Measurements from ENCODE around the gene CFAP77.

CFAP77 gene

DNA sequence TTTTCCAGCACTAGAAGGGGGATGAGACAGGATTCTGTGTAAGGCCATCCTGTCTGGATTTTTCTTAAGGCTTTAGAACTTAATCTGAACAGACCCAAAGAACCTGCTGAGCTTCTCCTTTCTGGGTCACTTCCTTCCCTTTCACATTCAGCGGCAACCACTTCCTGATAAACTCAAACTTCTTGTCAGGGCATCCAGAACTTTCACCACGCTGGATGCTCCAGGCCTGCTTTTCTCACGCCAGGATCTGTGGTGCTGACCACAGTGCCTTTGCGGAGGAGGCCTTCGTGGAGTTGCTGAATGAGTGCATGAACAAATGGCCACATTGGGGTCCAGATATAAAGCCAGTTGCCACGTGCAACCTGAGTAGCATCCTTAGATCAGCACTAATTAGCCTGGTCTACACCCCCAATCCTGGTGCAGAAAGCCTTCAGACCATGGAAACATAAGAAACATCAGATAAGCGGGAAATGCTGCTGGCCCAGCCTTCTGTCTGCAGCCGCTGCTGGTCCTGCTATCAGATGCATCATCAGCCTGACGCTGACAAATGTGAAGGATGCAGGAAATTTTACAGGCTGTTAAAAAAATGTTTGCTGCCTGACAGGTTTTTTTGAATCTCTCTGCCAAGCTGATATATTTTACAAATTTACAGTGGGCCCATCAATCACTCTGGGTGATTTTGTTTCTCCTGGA, 97.1 kb downstream of the CFAP77 start:
- peaks cover 77% of the 10 kb centered on the region for H3K27me3 Mint-ChIP-seq
- peaks cover 7% of the 10 kb centered on the region for H3K4me1 Mint-ChIP-seq
- H3K4me3 Mint-ChIP-seq, result no peak overlapping the region
- no peak for ATAC-seq (replicated peaks; ENCODE audit: extremely low read depth, poor library complexity, severe bottlenecking)
- H3K9me3 Mint-ChIP-seq, result no peaks in the 10 kb centered on the region
- DNase-seq (ENCODE audit: low spot score in 2 of 2), result no peak
- no peak overlapping the region for H3K27ac Mint-ChIP-seq (ENCODE audit: low read depth)
- H3K36me3 Mint-ChIP-seq (ENCODE audit: insufficient read depth), result no peaks in the 10 kb centered on the region

DNA sequence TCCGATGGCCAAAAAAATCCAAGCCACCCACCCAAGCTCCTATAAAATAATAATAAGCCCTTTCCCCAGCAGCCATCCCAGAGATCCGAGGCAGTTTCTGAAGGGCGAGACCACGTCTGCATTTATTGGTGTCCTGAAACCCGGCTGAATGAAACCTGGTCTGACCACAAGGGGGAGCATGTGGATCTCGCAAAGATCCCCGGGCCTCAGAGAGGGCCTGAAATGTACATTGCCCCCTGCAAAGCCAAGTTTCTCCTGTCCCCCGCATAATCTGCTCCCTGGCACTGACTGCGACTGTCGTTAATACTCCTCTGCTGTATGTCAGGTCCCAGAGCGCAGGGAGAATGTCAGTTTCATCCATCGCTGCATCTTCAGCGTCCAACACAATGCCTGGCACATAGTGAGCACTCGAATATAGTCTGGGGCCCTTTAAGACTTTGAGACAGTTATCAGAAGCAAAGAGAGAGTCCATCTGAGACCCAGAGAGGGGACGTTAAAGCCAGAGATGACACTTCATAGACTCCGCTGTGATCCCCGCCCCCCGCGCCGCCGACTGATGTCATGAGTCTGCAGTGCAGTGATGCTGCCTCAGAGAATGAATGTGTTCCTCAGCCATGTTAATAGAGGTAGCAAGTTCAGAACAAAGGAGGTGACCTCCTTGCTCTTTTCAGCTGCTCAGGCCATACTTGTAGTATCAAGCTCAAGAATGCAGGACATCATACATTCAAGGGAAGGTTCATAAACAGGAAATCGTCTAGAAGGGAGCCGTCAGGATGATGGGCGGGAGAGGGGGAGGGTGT, 97.9 kb downstream of the CFAP77 start:
- Mint-ChIP-seq H3K36me3 (ENCODE audit: insufficient read depth) (no peaks in the 10 kb centered on the region), H3K4me1 (peaks cover 7% of the 10 kb centered on the region), H3K27me3 (peaks cover 74% of the 10 kb centered on the region), H3K9me3 (no peaks in the 10 kb centered on the region), H3K27ac (ENCODE audit: low read depth) (no peak overlapping the region), H3K4me3 (no peak overlapping the region)
- ATAC-seq (replicated peaks; ENCODE audit: extremely low read depth, poor library complexity, severe bottlenecking), result no peak
- DNase-seq (ENCODE audit: low spot score in 2 of 2), result peak; percentile 48 to 51

DNA sequence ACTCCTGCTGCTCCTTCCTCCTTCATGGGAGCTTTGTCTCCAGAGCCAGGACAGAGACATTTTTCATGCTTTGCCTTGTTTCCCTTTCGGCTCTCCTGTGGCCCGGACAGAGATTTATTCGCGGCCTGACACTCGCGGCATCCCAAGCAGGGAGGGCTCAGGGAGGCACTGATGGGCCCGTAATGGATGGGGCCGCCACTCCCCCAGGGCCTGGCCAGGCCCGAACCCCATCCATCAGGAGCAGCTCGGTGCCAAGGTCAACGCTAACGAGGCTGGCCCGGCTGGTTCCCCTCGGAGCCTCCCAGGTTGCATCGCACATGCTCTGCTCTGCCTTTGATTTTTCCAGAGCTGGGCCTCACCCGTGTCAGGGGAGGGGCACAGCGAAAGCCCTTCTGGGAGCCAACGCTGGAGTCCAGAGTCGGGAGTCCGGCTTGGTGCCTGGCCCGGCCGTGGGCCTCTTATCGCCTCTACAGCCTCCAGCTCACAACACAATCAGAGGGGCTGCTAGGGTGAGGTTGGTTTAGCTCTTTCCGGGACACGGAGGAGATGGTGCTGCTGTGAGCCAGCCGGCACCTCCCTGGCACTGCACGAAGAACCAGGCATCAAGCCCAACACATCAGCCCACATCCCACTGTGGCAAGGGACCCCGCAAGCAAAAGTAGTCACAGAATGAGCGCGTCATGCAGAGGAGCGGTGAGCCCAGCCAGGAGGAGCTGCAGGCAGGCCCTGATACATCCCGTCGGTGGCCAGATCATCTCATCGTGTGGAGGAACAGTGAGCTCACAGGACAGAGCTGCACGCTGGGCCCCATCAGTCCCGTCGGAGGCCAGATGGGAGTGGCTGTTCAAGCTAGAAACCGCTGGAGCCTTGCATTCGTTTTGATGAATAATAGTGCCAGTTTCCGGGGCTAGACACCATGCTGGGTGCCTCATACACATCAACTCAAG, 100.2 kb downstream of the CFAP77 start:
- Mint-ChIP-seq H3K27me3 (peaks cover 73% of the 10 kb centered on the region), H3K9me3 (no peaks in the 10 kb centered on the region), H3K4me1 (peaks cover 7% of the 10 kb centered on the region), H3K4me3 (no peak overlapping the region), H3K27ac (ENCODE audit: low read depth) (no peak overlapping the region), H3K36me3 (ENCODE audit: insufficient read depth) (no peaks in the 10 kb centered on the region)
- DNase-seq (ENCODE audit: low spot score in 2 of 2) (no peak), ATAC-seq (replicated peaks; ENCODE audit: extremely low read depth, poor library complexity, severe bottlenecking) (no peak)

DNA sequence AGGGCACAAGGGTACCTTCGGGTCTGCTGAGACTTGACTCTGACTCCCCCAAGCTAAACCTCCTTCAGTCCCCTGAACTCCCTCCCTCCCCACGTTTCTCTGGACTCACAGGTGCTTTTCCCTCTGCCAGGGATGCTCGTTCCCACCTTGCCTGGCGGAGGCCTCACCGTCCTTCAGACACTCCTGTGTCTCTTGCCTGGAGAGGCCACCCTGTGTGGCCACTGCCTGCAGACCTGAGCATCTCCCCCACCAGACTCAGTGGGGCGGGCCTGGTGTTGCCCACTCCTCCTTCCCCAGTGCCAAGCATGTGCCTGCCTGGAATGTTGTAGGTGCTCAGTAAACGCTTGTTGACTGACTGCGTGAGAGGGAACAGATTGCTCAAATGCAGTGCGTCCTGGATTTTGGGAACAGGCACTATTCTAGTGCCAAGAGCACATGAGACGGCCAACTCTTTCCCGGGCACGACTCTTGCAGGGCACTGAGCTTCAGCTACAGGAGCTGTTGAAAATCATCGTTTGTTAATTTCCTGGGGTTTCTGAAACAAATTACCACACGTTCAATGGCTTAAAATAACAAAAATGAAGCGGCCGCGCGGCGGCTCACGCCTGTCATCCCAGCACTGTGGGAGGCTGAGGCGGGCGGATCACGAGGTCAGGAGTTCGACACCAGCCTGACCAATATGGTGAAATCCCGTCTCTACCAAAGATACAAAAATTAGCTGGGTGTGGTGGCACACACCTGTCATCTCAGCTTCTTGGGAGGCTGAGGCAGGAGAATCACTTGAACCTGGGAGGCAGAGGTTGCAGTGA, 101.4 kb downstream of the CFAP77 start:
- Mint-ChIP-seq H3K4me1 (peaks cover 7% of the 10 kb centered on the region), H3K27ac (ENCODE audit: low read depth) (no peak overlapping the region), H3K27me3 (peaks cover 71% of the 10 kb centered on the region), H3K4me3 (no peak overlapping the region), H3K9me3 (no peaks in the 10 kb centered on the region), H3K36me3 (ENCODE audit: insufficient read depth) (no peaks in the 10 kb centered on the region)
- ATAC-seq (replicated peaks; ENCODE audit: extremely low read depth, poor library complexity, severe bottlenecking) (no peak), DNase-seq (ENCODE audit: low spot score in 2 of 2) (no peak)

DNA sequence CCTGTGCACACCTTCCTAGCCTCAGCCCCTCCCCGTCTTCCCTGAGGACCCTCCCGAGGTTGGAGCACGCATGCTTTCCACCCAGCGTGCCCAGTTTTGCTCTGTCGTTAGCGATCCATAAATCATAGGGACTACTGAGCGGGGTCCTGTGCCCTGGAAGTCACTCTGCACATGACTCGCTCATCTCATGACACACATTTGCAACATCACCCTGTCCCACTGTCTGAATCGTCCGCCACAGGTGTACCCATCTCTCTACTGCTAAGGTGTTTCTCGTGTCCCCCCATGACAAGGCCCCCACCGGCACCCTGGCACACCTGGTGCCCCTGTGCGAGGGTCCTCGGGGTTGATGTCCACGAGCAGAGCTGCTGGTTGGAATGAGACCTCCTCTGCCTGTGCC, 103.4 kb downstream of the CFAP77 start:
- no peaks in the 10 kb centered on the region for H3K9me3 Mint-ChIP-seq
- H3K36me3 Mint-ChIP-seq (ENCODE audit: insufficient read depth), result no peaks in the 10 kb centered on the region
- ATAC-seq (replicated peaks; ENCODE audit: extremely low read depth, poor library complexity, severe bottlenecking) (no peak), DNase-seq (ENCODE audit: low spot score in 2 of 2) (no peak)
- peaks cover 61% of the 10 kb centered on the region for H3K27me3 Mint-ChIP-seq
- H3K27ac Mint-ChIP-seq (ENCODE audit: low read depth), result no peak overlapping the region
- no peaks in the 10 kb centered on the region for H3K4me1 Mint-ChIP-seq
- H3K4me3 Mint-ChIP-seq, result no peak overlapping the region

DNA sequence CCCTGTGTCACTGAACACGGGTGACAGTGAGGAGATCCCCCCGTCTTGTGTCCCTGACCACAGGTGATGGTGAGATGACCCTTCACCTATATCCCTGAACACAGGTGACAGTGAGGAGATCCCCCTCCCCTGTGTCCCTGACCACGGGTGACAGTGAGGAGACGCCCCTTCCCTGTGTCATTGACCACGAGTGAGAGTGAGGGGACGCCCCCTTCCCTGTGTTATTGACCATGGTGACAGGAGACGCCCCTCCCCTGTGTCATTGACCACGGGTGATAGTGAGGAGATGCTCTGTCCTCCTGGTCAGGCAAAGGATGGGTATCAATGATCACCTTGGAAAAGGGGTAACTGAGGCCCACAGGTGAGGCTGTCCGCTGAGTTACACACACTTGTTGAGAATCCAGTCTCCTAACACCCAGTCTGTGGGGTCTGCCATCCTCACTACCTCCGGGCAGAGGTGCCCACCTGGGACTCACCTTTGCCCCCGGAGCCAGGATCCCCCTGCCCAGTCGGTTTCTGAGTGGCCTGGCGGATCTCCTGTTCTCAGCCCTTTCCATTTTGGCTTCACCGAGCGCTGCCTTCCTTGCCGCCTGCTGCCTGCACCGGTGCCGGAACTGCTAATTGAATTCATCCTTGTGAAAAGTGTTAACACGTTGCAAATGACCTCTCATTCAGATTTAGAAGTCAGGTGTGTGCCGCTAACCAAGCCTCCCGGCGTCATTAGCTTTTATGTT, 104.2 kb downstream of the CFAP77 start:
- DNase-seq (ENCODE audit: low spot score in 2 of 2), result no peak
- H3K4me1 Mint-ChIP-seq, result no peaks in the 10 kb centered on the region
- no peaks in the 10 kb centered on the region for H3K36me3 Mint-ChIP-seq (ENCODE audit: insufficient read depth)
- no peak overlapping the region for H3K27ac Mint-ChIP-seq (ENCODE audit: low read depth)
- ATAC-seq (replicated peaks; ENCODE audit: extremely low read depth, poor library complexity, severe bottlenecking), result no peak
- H3K4me3 Mint-ChIP-seq, result no peak overlapping the region
- no peaks in the 10 kb centered on the region for H3K9me3 Mint-ChIP-seq
- H3K27me3 Mint-ChIP-seq, result peaks cover 64% of the 10 kb centered on the region

DNA sequence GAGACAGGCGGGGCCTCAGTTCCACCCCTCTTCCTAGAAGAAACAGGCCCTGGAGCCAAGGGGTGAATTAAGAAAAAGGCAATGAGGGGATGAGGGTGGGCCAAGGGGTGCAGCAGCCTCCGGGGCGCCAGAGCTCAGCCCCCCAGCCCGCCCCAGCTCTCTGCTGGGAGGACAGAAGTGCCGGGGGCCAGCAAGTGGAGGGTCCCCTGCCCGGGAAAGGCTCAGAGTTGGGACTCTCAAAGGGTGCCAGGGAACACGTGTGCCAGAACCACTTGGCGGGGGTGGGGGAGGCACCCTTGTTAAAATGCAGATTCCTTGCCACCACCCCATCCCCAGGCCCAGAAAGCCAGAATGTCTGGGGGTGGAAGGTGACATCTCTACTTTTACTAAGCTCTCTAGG, 104.8 kb downstream of the CFAP77 start:
- no peak overlapping the region for H3K4me3 Mint-ChIP-seq
- no peaks in the 10 kb centered on the region for H3K4me1 Mint-ChIP-seq
- H3K9me3 Mint-ChIP-seq, result no peaks in the 10 kb centered on the region
- H3K36me3 Mint-ChIP-seq (ENCODE audit: insufficient read depth), result no peaks in the 10 kb centered on the region
- H3K27ac Mint-ChIP-seq (ENCODE audit: low read depth), result no peak overlapping the region
- peaks cover 67% of the 10 kb centered on the region for H3K27me3 Mint-ChIP-seq
- no peak for ATAC-seq (replicated peaks; ENCODE audit: extremely low read depth, poor library complexity, severe bottlenecking)
- no peak for DNase-seq (ENCODE audit: low spot score in 2 of 2)

DNA sequence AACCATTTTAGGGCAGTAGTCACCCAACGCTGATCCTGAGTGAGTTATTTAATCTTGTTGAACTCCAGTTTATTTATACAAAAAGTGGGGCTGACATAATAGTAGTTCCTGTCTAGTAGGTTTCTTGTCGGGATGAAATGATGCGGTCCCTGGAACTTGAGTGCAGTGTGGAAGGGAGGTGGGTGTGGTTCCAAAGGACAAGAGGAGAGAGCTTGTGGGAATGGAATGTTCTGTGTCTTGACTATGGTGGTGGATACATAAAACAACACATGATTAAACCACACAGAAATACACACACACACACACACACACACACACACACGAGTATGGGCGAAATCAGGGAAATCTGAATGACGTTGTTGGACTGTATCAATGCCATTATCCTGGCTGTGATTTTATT, 106.3 kb downstream of the CFAP77 start:
- DNase-seq (ENCODE audit: low spot score in 2 of 2), result no peak
- Mint-ChIP-seq H3K4me3 (no peak overlapping the region), H3K27ac (ENCODE audit: low read depth) (no peak overlapping the region), H3K4me1 (no peaks in the 10 kb centered on the region), H3K27me3 (peaks cover 67% of the 10 kb centered on the region), H3K36me3 (ENCODE audit: insufficient read depth) (no peaks in the 10 kb centered on the region), H3K9me3 (no peaks in the 10 kb centered on the region)
- no peak for ATAC-seq (replicated peaks; ENCODE audit: extremely low read depth, poor library complexity, severe bottlenecking)

DNA sequence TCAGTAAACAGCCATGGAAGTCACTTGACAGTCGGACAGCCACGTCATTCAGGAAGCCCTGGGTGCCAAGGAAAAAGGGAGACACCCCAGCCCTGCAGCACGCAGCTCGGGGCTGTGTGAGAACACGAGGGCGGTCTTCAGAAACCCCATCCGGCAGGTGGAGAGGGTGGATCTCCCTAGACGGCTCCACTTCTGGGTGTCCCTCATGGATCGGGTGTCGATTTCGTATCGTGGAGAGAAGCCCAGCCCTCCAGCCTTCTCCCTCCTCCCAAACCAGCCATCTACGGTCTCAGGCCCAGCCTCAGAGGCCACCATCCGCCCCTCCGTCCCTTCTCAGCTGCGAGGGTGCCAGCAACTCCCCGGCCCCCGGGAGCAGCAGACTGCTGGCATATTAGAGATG, 106.9 kb downstream of the CFAP77 start:
- H3K4me1 Mint-ChIP-seq, result no peaks in the 10 kb centered on the region
- no peaks in the 10 kb centered on the region for H3K36me3 Mint-ChIP-seq (ENCODE audit: insufficient read depth)
- no peaks in the 10 kb centered on the region for H3K9me3 Mint-ChIP-seq
- peaks cover 68% of the 10 kb centered on the region for H3K27me3 Mint-ChIP-seq
- H3K4me3 Mint-ChIP-seq, result no peak overlapping the region
- ATAC-seq (replicated peaks; ENCODE audit: extremely low read depth, poor library complexity, severe bottlenecking), result no peak
- DNase-seq (ENCODE audit: low spot score in 2 of 2), result no peak
- no peak overlapping the region for H3K27ac Mint-ChIP-seq (ENCODE audit: low read depth)

DNA sequence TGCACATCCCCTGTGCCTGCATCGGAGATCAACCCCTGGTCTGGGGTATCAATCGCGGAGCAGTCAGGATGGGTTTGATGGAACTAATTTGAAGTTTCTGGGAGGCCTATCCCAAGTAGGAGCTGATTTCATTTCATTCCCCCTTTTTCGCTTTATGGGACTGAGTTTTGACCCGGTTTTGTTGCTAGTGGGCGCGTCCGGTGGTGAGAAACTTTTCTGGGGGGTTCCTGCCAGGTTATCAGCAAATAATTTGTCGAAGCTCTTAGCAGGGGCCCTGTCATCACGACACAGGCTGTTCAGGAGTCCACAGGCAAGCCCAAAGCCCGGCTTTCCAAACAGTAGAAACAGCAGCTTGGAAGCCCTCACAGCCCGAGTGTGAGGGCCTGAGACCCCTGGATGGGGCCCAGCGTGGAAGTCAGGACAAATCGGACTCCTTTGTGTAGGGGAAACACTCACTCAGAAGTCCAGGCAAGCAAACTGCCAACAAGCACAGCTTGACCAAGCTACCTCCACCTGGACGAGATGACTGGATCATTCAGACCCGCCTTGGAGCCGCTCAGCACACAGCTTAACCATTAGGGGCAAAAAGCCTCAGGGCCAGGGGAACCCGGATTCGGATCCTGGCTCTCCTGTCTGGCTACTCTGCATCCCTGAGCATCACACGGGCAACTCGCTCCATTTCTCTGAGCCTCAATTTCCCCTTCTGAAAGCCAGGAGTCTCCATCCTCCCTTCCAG, 108.0 kb downstream of the CFAP77 start:
- H3K9me3 Mint-ChIP-seq, result no peaks in the 10 kb centered on the region
- peaks cover 72% of the 10 kb centered on the region for H3K27me3 Mint-ChIP-seq
- no peak overlapping the region for H3K4me3 Mint-ChIP-seq
- no peak for ATAC-seq (replicated peaks; ENCODE audit: extremely low read depth, poor library complexity, severe bottlenecking)
- H3K4me1 Mint-ChIP-seq, result no peaks in the 10 kb centered on the region
- no peak for DNase-seq (ENCODE audit: low spot score in 2 of 2)
- no peak overlapping the region for H3K27ac Mint-ChIP-seq (ENCODE audit: low read depth)
- no peaks in the 10 kb centered on the region for H3K36me3 Mint-ChIP-seq (ENCODE audit: insufficient read depth)

DNA sequence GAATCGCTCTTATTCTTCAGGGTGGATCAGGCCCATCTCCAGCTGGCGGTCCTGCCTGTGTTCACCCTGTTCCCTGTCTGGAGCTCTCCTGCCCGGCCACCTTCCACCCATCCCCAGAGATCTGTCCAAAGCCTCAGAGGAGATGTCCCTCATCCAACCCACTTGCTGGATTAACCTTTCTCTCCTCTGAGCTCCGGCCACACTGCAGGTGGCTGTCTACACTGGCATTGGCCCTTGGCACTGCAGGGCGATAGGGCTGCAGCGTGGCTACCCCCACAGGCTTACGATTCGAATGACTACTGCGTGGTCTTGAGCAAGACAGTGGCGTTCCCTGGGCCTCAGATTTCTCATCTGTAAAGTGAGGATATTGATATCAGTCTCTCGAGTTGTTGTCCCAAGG, 108.6 kb downstream of the CFAP77 start:
- Mint-ChIP-seq H3K4me3 (no peak overlapping the region), H3K9me3 (no peaks in the 10 kb centered on the region), H3K4me1 (no peaks in the 10 kb centered on the region), H3K27ac (ENCODE audit: low read depth) (no peak overlapping the region), H3K36me3 (ENCODE audit: insufficient read depth) (no peaks in the 10 kb centered on the region), H3K27me3 (peaks cover 72% of the 10 kb centered on the region)
- no peak for ATAC-seq (replicated peaks; ENCODE audit: extremely low read depth, poor library complexity, severe bottlenecking)
- DNase-seq (ENCODE audit: low spot score in 2 of 2), result no peak

Data from central memory CD8-positive, alpha-beta T cell (primary cell).